Measurements from ENCODE around the gene BACE1.
A peak's percentile ranks its signal among the peaks of the same experiment; 100 is the strongest.
"Not testable (repeated sequence)": the region's sequence is repeated elsewhere in the genome, so short reads cannot be mapped to it uniquely, and the experiment has no call there.

BACE1 gene

GRCh38 chr11:117327255-117327566, 11.2 kb upstream of the BACE1 start:
- H3K4me2 ChIP-seq (ENCODE audit: low read length, poor library complexity, severe bottlenecking); H3K18ac ChIP-seq (ENCODE audit: low read depth in 1 of 2, low read length in 2 of 2); H3K4ac ChIP-seq (ENCODE audit: low read depth in 1 of 2, low read length in 2 of 2); H2BK5ac ChIP-seq (ENCODE audit: low read depth, low read length, poor library complexity, severe bottlenecking); H3K14ac ChIP-seq (ENCODE audit: low read length in 2 of 2); H3K23ac ChIP-seq (ENCODE audit: low read length in 2 of 2); DNase-seq; H2AK5ac ChIP-seq (ENCODE audit: low read length, severe bottlenecking); H3K27me3 ChIP-seq (ENCODE audit: control insufficient read depth in 1 of 2, insufficient read depth in 1 of 2, low read length in 2 of 2); H3K27ac ChIP-seq (ENCODE audit: low read length, poor library complexity, severe bottlenecking); H2BK15ac ChIP-seq (ENCODE audit: low read depth, poor library complexity, severe bottlenecking); H2AFZ ChIP-seq (ENCODE audit: low read depth, low read length); H3K9me3 ChIP-seq (ENCODE audit: control insufficient read depth, low read length); H3K36me3 ChIP-seq (ENCODE audit: control insufficient read depth in 1 of 2, insufficient read depth in 2 of 2, low read depth in 1 of 2, low read length in 2 of 2); H2BK12ac ChIP-seq (ENCODE audit: low read length in 2 of 2); H4K91ac ChIP-seq (ENCODE audit: low read length); H3K4me1 ChIP-seq (ENCODE audit: control insufficient read depth, insufficient read depth, low read depth, low read length); H2BK120ac ChIP-seq (ENCODE audit: low read depth, low read length): not testable (repeated sequence)
- Histone ChIP-seq H3K79me1 (replicated peaks; ENCODE audit: low read length, poor library complexity, severe bottlenecking) (peaks cover 11% of the 10 kb centered on the region), H3K4me3 (ENCODE audit: insufficient read depth in 1 of 2, low read depth in 1 of 2, low read length in 2 of 2) (peak overlapping the region in 1 of 2 experiments; percentile 86), H4K8ac (ENCODE audit: low read length) (peak overlapping the region; percentile 37), H3K9ac (ENCODE audit: low read length) (peak overlapping the region; percentile 96)
- WGBS, result 18% methylated on average over 3 of the region's 5 CpGs

GRCh38 chr11:117319214-117319840, 3.3 kb upstream of the BACE1 start:
- no peak overlapping the region for H2AK5ac ChIP-seq (ENCODE audit: low read length, severe bottlenecking)
- no peak for DNase-seq
- no peak overlapping the region for H3K14ac ChIP-seq (ENCODE audit: low read length in 2 of 2)
- no peak overlapping the region for H4K8ac ChIP-seq (ENCODE audit: low read length)
- no peak overlapping the region for H2BK12ac ChIP-seq (ENCODE audit: low read length in 2 of 2)
- WGBS, result 87% methylated on average over 3 of the region's 5 CpGs
- no peaks in the 10 kb centered on the region for H3K27me3 ChIP-seq (ENCODE audit: control insufficient read depth in 1 of 2, insufficient read depth in 1 of 2, low read length in 2 of 2)
- no peak overlapping the region for H3K4me2 ChIP-seq (ENCODE audit: low read length, poor library complexity, severe bottlenecking)
- no peak overlapping the region for H3K18ac ChIP-seq (ENCODE audit: low read depth in 1 of 2, low read length in 2 of 2)
- H3K36me3 ChIP-seq (ENCODE audit: control insufficient read depth in 1 of 2, insufficient read depth in 2 of 2, low read depth in 1 of 2, low read length in 2 of 2), result no peaks in the 10 kb centered on the region
- H3K9me3 ChIP-seq (ENCODE audit: control insufficient read depth, low read length), result no peaks in the 10 kb centered on the region
- H2BK120ac ChIP-seq (ENCODE audit: low read depth, low read length), result no peak overlapping the region
- no peak overlapping the region for H2AFZ ChIP-seq (ENCODE audit: low read depth, low read length)
- H3K27ac ChIP-seq (ENCODE audit: low read length, poor library complexity, severe bottlenecking), result no peak overlapping the region
- no peak overlapping the region for H3K4ac ChIP-seq (ENCODE audit: low read depth in 1 of 2, low read length in 2 of 2)
- no peak overlapping the region for H3K4me3 ChIP-seq (ENCODE audit: insufficient read depth in 1 of 2, low read depth in 1 of 2, low read length in 2 of 2)
- peaks cover 15% of the 10 kb centered on the region for H3K4me1 ChIP-seq (ENCODE audit: control insufficient read depth, insufficient read depth, low read depth, low read length)
- no peak overlapping the region for H3K23ac ChIP-seq (ENCODE audit: low read length in 2 of 2)
- no peak overlapping the region for H4K91ac ChIP-seq (ENCODE audit: low read length)
- peaks cover 14% of the 10 kb centered on the region for H3K79me1 ChIP-seq (replicated peaks; ENCODE audit: low read length, poor library complexity, severe bottlenecking)
- H3K9ac ChIP-seq (ENCODE audit: low read length), result no peak overlapping the region
- H2BK15ac ChIP-seq (ENCODE audit: low read depth, poor library complexity, severe bottlenecking), result no peak overlapping the region
- H2BK5ac ChIP-seq (ENCODE audit: low read depth, low read length, poor library complexity, severe bottlenecking), result no peak overlapping the region

GRCh38 chr11:117318738-117319137, 2.7 kb upstream of the BACE1 start:
- no peak overlapping the region for H3K14ac ChIP-seq (ENCODE audit: low read length in 2 of 2)
- no peak overlapping the region for H2BK120ac ChIP-seq (ENCODE audit: low read depth, low read length)
- no peak for DNase-seq
- H3K4ac ChIP-seq (ENCODE audit: low read depth in 1 of 2, low read length in 2 of 2), result no peak overlapping the region
- H3K9ac ChIP-seq (ENCODE audit: low read length), result no peak overlapping the region
- no peaks in the 10 kb centered on the region for H3K9me3 ChIP-seq (ENCODE audit: control insufficient read depth, low read length)
- no peak overlapping the region for H4K91ac ChIP-seq (ENCODE audit: low read length)
- H3K4me1 ChIP-seq (ENCODE audit: control insufficient read depth, insufficient read depth, low read depth, low read length), result peaks cover 20% of the 10 kb centered on the region
- no peak overlapping the region for H4K8ac ChIP-seq (ENCODE audit: low read length)
- H2BK12ac ChIP-seq (ENCODE audit: low read length in 2 of 2), result no peak overlapping the region
- no peak overlapping the region for H3K23ac ChIP-seq (ENCODE audit: low read length in 2 of 2)
- peaks cover 18% of the 10 kb centered on the region for H3K79me1 ChIP-seq (replicated peaks; ENCODE audit: low read length, poor library complexity, severe bottlenecking)
- H2AK5ac ChIP-seq (ENCODE audit: low read length, severe bottlenecking), result no peak overlapping the region
- no peaks in the 10 kb centered on the region for H3K36me3 ChIP-seq (ENCODE audit: control insufficient read depth in 1 of 2, insufficient read depth in 2 of 2, low read depth in 1 of 2, low read length in 2 of 2)
- WGBS, result 92% methylated on average over 6 of the region's 7 CpGs
- no peak overlapping the region for H3K27ac ChIP-seq (ENCODE audit: low read length, poor library complexity, severe bottlenecking)
- H2BK15ac ChIP-seq (ENCODE audit: low read depth, poor library complexity, severe bottlenecking), result no peak overlapping the region
- H3K18ac ChIP-seq (ENCODE audit: low read depth in 1 of 2, low read length in 2 of 2), result no peak overlapping the region
- no peak overlapping the region for H3K4me2 ChIP-seq (ENCODE audit: low read length, poor library complexity, severe bottlenecking)
- no peak overlapping the region for H2AFZ ChIP-seq (ENCODE audit: low read depth, low read length)
- H3K27me3 ChIP-seq (ENCODE audit: control insufficient read depth in 1 of 2, insufficient read depth in 1 of 2, low read length in 2 of 2), result no peaks in the 10 kb centered on the region
- H3K4me3 ChIP-seq (ENCODE audit: insufficient read depth in 1 of 2, low read depth in 1 of 2, low read length in 2 of 2), result no peak overlapping the region
- H2BK5ac ChIP-seq (ENCODE audit: low read depth, low read length, poor library complexity, severe bottlenecking), result no peak overlapping the region

- Histone ChIP-seq H2BK12ac (ENCODE audit: low read length in 2 of 2) (peak overlapping the region in 1 of 2 experiments; percentile 74), H2AFZ (ENCODE audit: low read depth, low read length) (peak overlapping the region; percentile 95), H3K9me3 (ENCODE audit: control insufficient read depth, low read length) (no peaks in the 10 kb centered on the region), H3K27me3 (ENCODE audit: control insufficient read depth in 1 of 2, insufficient read depth in 1 of 2, low read length in 2 of 2) (no peaks in the 10 kb centered on the region), H2AK5ac (ENCODE audit: low read length, severe bottlenecking) (no peak overlapping the region), H2BK5ac (ENCODE audit: low read depth, low read length, poor library complexity, severe bottlenecking) (no peak overlapping the region), H2BK120ac (ENCODE audit: low read depth, low read length) (no peak overlapping the region), H4K91ac (ENCODE audit: low read length) (peak overlapping the region; percentile 80), H4K8ac (ENCODE audit: low read length) (peak overlapping the region; percentile 77), H3K14ac (ENCODE audit: low read length in 2 of 2) (peak overlapping the region; percentile 87 to 92), H3K4me2 (ENCODE audit: low read length, poor library complexity, severe bottlenecking) (peak overlapping the region; percentile 100), H3K23ac (ENCODE audit: low read length in 2 of 2) (peak overlapping the region in 1 of 2 experiments; percentile 96), H3K27ac (ENCODE audit: low read length, poor library complexity, severe bottlenecking) (no peak overlapping the region), H3K4ac (ENCODE audit: low read depth in 1 of 2, low read length in 2 of 2) (peak overlapping the region; percentile 64 to 73), H3K79me1 (replicated peaks; ENCODE audit: low read length, poor library complexity, severe bottlenecking) (peaks cover 36% of the 10 kb centered on the region), H3K9ac (ENCODE audit: low read length) (peak overlapping the region; percentile 85), H3K36me3 (ENCODE audit: control insufficient read depth in 1 of 2, insufficient read depth in 2 of 2, low read depth in 1 of 2, low read length in 2 of 2) (peaks cover 0 to 2% of the 10 kb centered on the region in 2 experiments), H3K18ac (ENCODE audit: low read depth in 1 of 2, low read length in 2 of 2) (peak overlapping the region; percentile 77 to 87), H3K4me3 (ENCODE audit: insufficient read depth in 1 of 2, low read depth in 1 of 2, low read length in 2 of 2) (peak overlapping the region; percentile 91 to 95), H2BK15ac (ENCODE audit: low read depth, poor library complexity, severe bottlenecking) (peak overlapping the region; percentile 69), H3K4me1 (ENCODE audit: control insufficient read depth, insufficient read depth, low read depth, low read length) (peaks cover 20% of the 10 kb centered on the region)
- WGBS, result 5% methylated on average over 49 of the region's 62 CpGs
- DNase-seq, result peak; percentile 32
These were observed 515 bp downstream of the BACE1 start for GRCh38 chr11:117315285-117316196.

Data from mesenchymal stem cell (in vitro differentiated cells and primary cell).